ENCODE data around the gene EML4. TPM values are rescaled to one million over a fixed set of nuclear protein-coding genes. Genes with fewer than 3 reads are reported as not detected.

The EML4 gene
- total and polyA plus RNA-seq, 9 of the 15 experiments (the other 6 are each of a cell fraction or from before 2014, with no cell fraction given) = 14.7 to 48.3 (median 36.5) TPM

DNA sequence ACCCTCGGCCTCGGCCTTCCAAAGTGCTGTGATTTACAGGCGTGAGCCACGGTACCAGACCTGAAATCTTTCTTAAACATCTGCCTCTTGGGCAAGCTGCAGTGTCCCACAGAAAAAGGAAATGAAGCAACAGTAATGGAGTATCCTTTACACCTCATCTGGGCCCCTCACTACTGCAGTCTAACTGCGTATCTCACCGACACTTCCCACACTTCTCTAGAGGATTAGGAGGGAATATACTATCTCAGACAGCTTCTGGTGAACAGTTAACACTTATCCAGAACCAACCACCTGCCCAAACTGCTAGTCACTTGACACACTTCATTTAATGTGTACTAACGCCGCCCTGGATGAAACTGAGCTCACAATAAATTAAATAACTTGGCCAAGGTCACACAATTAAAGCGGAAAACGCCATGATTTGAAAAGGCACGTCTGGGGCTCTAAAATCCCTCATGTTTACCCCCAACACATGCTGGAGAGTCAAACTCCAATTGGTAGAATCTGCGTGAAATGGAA is 190.9 kb downstream of the EML4 start:
- peak overlapping the region; percentile 97 for H3K27ac ChIP-seq (ENCODE audit: extremely low read depth, low read depth, low read length)
- H3K36me3 ChIP-seq (ENCODE audit: control insufficient read depth, insufficient read depth, low read length) = peaks cover 17% of the 10 kb centered on the region
- H3K4me1 ChIP-seq (replicated peaks in 1 of 2; ENCODE audit: control insufficient read depth in 2 of 2, insufficient read depth in 2 of 2, low read length in 2 of 2) = peaks cover 13 to 33% of the 10 kb centered on the region in 2 experiments; a peak in 4 of 5 replicates
- H3K9me1 ChIP-seq (ENCODE audit: control insufficient read depth, insufficient read depth, low read length) = peaks cover 3% of the 10 kb centered on the region
- H3K9me3 ChIP-seq (replicated peaks; ENCODE audit: control insufficient read depth, insufficient read depth, low read depth, low read length) = no peaks in the 10 kb centered on the region
- DNase-seq (ENCODE audit: extremely low read depth in 1 of 4, low spot score in 3 of 4) (peak; percentile 34 to 81 (median 59)), ATAC-seq (peak; percentile 66), FAIRE-seq (peak; percentile 82)
- WGBS (ENCODE audit: insufficient coverage, low coverage, missing lambda C conversion rate) = 0% methylated on average over 12 of the region's 12 CpGs
- peaks cover 19% of the 10 kb centered on the region for H4K20me1 ChIP-seq (replicated peaks; ENCODE audit: control insufficient read depth, insufficient read depth, low read length)
- in situ Hi-C loops (cut with MboI) = no loop called here
- H3K4me2 ChIP-seq (ENCODE audit: insufficient read depth, low read length) = peak overlapping the region; percentile 97
- CTCF ChIA-PET (ENCODE audit: low intra/inter-chr PET ratio) = no interaction called here
- peak overlapping the region; percentile 99 for H3K4me3 ChIP-seq
- peaks cover 3 to 5% of the 10 kb centered on the region in 2 experiments; a peak in 4 of 5 replicates for H3K27me3 ChIP-seq (ENCODE audit: control insufficient read depth in 2 of 2, insufficient read depth in 2 of 2, low read length in 2 of 2)
- TSS peak; percentile 69 for BruUV-seq (replicated peaks)
- POLR2A ChIA-PET = interaction anchor here (0.6 to 1.5 kb wide), 3 partner anchors 8 to 195 kb away, joined by 3 to 9 read pairs (median 3); no protein-coding TSS in a partner anchor
- H3K9ac ChIP-seq (ENCODE audit: insufficient read depth in 1 of 2, low read depth in 2 of 2, low read length in 2 of 2) = peak overlapping the region; percentile 96 to 98; a peak in 3 of 4 replicates
- peaks cover 60% of the 10 kb centered on the region for H3K79me2 ChIP-seq (ENCODE audit: control insufficient read depth, insufficient read depth, low read length)
- H2AFZ ChIP-seq (ENCODE audit: low read depth, low read length) = peak overlapping the region; percentile 100; the same call in 1 of the 2 replicates
- intact Hi-C loops (cut with micrococcal nuclease) = loop anchor here (2.0 to 5.0 kb wide), 3 partner anchors 113 to 263 kb away; no protein-coding TSS in a partner anchor
- no peak for TF ChIP-seq NELFE (IDR thresholded peaks at IDR 0.05; ENCODE audit: insufficient read depth, insufficient read length)
- TF ChIP-seq CC2D1A (IDR thresholded peaks at IDR 0.05) = peak; percentile 84; the same call in 1 of the 2 replicates
- TF ChIP-seq KHSRP (IDR thresholded peaks at IDR 0.05) = peak; percentile 36; the same call in 1 of the 2 replicates
- TF ChIP-seq BHLHE40 (IDR thresholded peaks at IDR 0.05; ENCODE audit: low read length) = peak; percentile 75; the same call in 1 of the 2 replicates
- peak in 1 of 2 experiments; percentile 69; a peak in 2 of 4 replicates for TF ChIP-seq TBL1XR1 (IDR thresholded peaks at IDR 0.05; ENCODE audit: low read length in 2 of 2)
- TF ChIP-seq SMARCE1 (IDR thresholded peaks at IDR 0.05) = peak; percentile 55; the same call in 1 of the 2 replicates
- no peak for TF ChIP-seq CCAR2 (IDR thresholded peaks at IDR 0.05; ENCODE audit: low read depth, low read length)
- TF ChIP-seq MTA2 (IDR thresholded peaks at IDR 0.05; ENCODE audit: low read depth) = peak; percentile 81
- TF ChIP-seq KLF16 (IDR thresholded peaks at IDR 0.05) = peak; percentile 89
- peak; percentile 90 to 93 for TF ChIP-seq TRIM24 (IDR thresholded peaks at IDR 0.05)
- no peak for TF ChIP-seq DACH1 (IDR thresholded peaks at IDR 0.05; ENCODE audit: partially characterized antibody)
- no peak for TF ChIP-seq RFX7 (CRISPR knock-in tag; IDR thresholded peaks at IDR 0.05)
- TF ChIP-seq IRF9 (tag; IDR thresholded peaks at IDR 0.05) = peak; percentile 59; the same call in 1 of the 2 replicates
- TF ChIP-seq ARID1B (IDR thresholded peaks at IDR 0.05) = peak; percentile 92
- peak; percentile 92 for TF ChIP-seq PML (IDR thresholded peaks at IDR 0.05; ENCODE audit: low read length)
- peak; percentile 76; the same call in 1 of the 2 replicates for TF ChIP-seq EP300 (IDR thresholded peaks at IDR 0.05; ENCODE audit: low read length)
- TF ChIP-seq PRDM10 (IDR thresholded peaks at IDR 0.05; ENCODE audit: partially characterized antibody) = peak; percentile 29
